H1 (cell line): Measurements from ENCODE around the gene HM13. TPM values are rescaled to one million over a fixed set of nuclear protein-coding genes. Genes with fewer than 3 reads are reported as not detected.
"Not testable (repeated sequence)": the region's sequence is repeated elsewhere in the genome, so short reads cannot be mapped to it uniquely, and the experiment has no call there.

Source experiments
- CTCF ChIA-PET: fragments of 300-600 bp; sonication (Branson Sonifier 250); formaldehyde crosslinking; loops from one replicate; lab custom pipeline; 2021; ENCODE audit not compliant: partially characterized antibody; lab: Charles Lee
- POLR2A ChIA-PET: fragments of 300-600 bp; sonication (Branson Sonifier 250); formaldehyde crosslinking; loops from one replicate; lab custom pipeline; 2021; ENCODE audit warnings: inconsistent platforms; ENCODE audit not compliant: partially characterized antibody; lab: Charles Lee
- DNase-seq, 2 experiments: peaks; one replicate each; pipeline versions ENCODE4 v3.0.0 to v3.0.0-alpha.2; 2010 to 2022; ENCODE audit warnings: low spot score in 2 of 2, low read depth in 1 of 2, mixed read lengths in 1 of 2
- FAIRE-seq: peaks from 2 replicates; lab custom pipeline; 2011; peaks lifted over from hg19 to GRCh38; lab: Jason Lieb, UNC
- H2AFZ ChIP-seq: 2 replicates; pipeline ENCODE4 v1.8.1; 2012; ENCODE audit warnings: low read length, inconsistent platforms
- H2AK5ac ChIP-seq: 2 replicates; pipeline ENCODE4 v1.6.1; 2013; ENCODE audit warnings: low read depth, low read length
- H2BK120ac ChIP-seq: replicated peaks from 2 replicates; pipeline ENCODE3; 2013; ENCODE audit warnings: low read depth, low read length, inconsistent platforms
- H2BK12ac ChIP-seq: 2 replicates; pipeline ENCODE4 v1.6.1; 2013; ENCODE audit warnings: low read depth, low read length
- H2BK15ac ChIP-seq: 2 replicates; pipeline ENCODE4 v1.6.1; 2013; ENCODE audit warnings: low read length
- H2BK20ac ChIP-seq: 2 replicates; pipeline ENCODE4 v1.6.1; 2013; ENCODE audit warnings: low read length
- H2BK5ac ChIP-seq: 2 replicates; pipeline ENCODE4 v1.6.1; 2013; ENCODE audit warnings: low read depth, low read length
- H3K14ac ChIP-seq: 2 replicates; pipeline ENCODE4 v1.6.1; 2013; ENCODE audit warnings: inconsistent platforms; ENCODE audit not compliant: insufficient read length
- H3K18ac ChIP-seq: 2 replicates; pipeline ENCODE4 v1.6.1; 2013; ENCODE audit warnings: low read length; ENCODE audit errors: extremely low read depth
- H3K23ac ChIP-seq: 2 replicates; pipeline ENCODE4 v1.6.1; 2013; ENCODE audit warnings: inconsistent platforms; ENCODE audit not compliant: insufficient read length
- H3K23me2 ChIP-seq: 2 replicates; pipeline ENCODE4 v1.6.1; 2013; ENCODE audit warnings: low read depth, low read length
- H3K27ac ChIP-seq: 2 replicates; pipeline ENCODE4 v1.6.1; 2011; ENCODE audit warnings: low read depth, low read length, inconsistent platforms
- H3K27me3 ChIP-seq, 4 experiments: replicated peaks in 1 of 4; 1 replicate in 1 of 4; 2 replicates in 3 of 4; pipeline versions ENCODE4 v1.6.1 to v1.8.1; 2011 to 2013; ENCODE audit warnings: low read length in 3 of 4, mild to moderate bottlenecking in 3 of 4, inconsistent platforms in 2 of 4, mixed read lengths in 2 of 4, moderate library complexity in 1 of 4; ENCODE audit not compliant: control insufficient read depth in 3 of 4, insufficient read depth in 3 of 4; ENCODE audit errors: extremely low read depth in 1 of 4
- H3K36me3 ChIP-seq, 4 experiments: 2 replicates each; pipeline versions ENCODE4 v1.6.1 to v1.8.1; 2011 to 2013; ENCODE audit warnings: mild to moderate bottlenecking in 4 of 4, low read length in 3 of 4, moderate library complexity in 2 of 4, control low read depth in 1 of 4, inconsistent platforms in 1 of 4; ENCODE audit not compliant: insufficient read depth in 4 of 4, control insufficient read depth in 2 of 4
- H3K4ac ChIP-seq: replicated peaks from 2 replicates; pipeline ENCODE3; 2013; ENCODE audit warnings: low read length, low read depth, mixed read lengths, inconsistent platforms; ENCODE audit not compliant: insufficient read length
- H3K4me1 ChIP-seq, 4 experiments: replicated peaks in 1 of 4; 1 replicate in 1 of 4; 2 replicates in 3 of 4; pipeline versions ENCODE4 v1.6.1 to v1.8.1; 2011 to 2013; ENCODE audit warnings: low read length in 3 of 4, inconsistent platforms in 2 of 4, mixed read lengths in 1 of 4; ENCODE audit not compliant: insufficient read depth in 4 of 4, control insufficient read depth in 3 of 4
- H3K4me2 ChIP-seq, 2 experiments: 2 replicates each; pipeline versions ENCODE4 v1.6.1 to v1.8.1; 2011 to 2013; ENCODE audit warnings: low read depth in 2 of 2, low read length in 2 of 2, control low read depth in 1 of 2, inconsistent platforms in 1 of 2, mild to moderate bottlenecking in 1 of 2; ENCODE audit not compliant: insufficient read depth in 1 of 2
- H3K4me3 ChIP-seq, 4 experiments: fragments of 200-600, 300-600 bp in 1 of 4; sonication (generic), shearing (Covaris generic), sonication (Bioruptor Twin) in 1 of 4; 2 replicates each; pipeline versions ENCODE4 v1.5.1 to v1.8.1; 2011 to 2016; ENCODE audit warnings: low read length in 4 of 4, low read depth in 3 of 4, control low read depth in 2 of 4, inconsistent platforms in 2 of 4, mild to moderate bottlenecking in 2 of 4, mixed read lengths in 1 of 4, moderate library complexity in 1 of 4; ENCODE audit not compliant: insufficient read depth in 2 of 4; ENCODE audit errors: extremely low read depth in 1 of 4
- H3K56ac ChIP-seq: replicated peaks from 2 replicates; pipeline ENCODE3; 2013; ENCODE audit warnings: low read depth, mild to moderate bottlenecking, mixed read lengths, low read length, inconsistent platforms; ENCODE audit not compliant: insufficient read length
- H3K79me1 ChIP-seq: 2 replicates; pipeline ENCODE4 v1.6.1; 2013; ENCODE audit warnings: low read depth, low read length, control low read depth
- H3K79me2 ChIP-seq, 2 experiments: 2 replicates each; pipeline versions ENCODE4 v1.6.1 to v1.8.1; 2012 to 2013; ENCODE audit warnings: low read length in 2 of 2, mild to moderate bottlenecking in 2 of 2, inconsistent platforms in 1 of 2; ENCODE audit not compliant: insufficient read depth in 2 of 2, control insufficient read depth in 1 of 2
- H3K9ac ChIP-seq, 4 experiments: replicated peaks in 1 of 4; 1 replicate in 1 of 4; 2 replicates in 3 of 4; pipeline versions ENCODE4 v1.6.1 to v1.8.1; 2011 to 2013; ENCODE audit warnings: low read depth in 3 of 4, low read length in 3 of 4, control low read depth in 2 of 4, mild to moderate bottlenecking in 2 of 4, moderate library complexity in 2 of 4, inconsistent platforms in 1 of 4; ENCODE audit errors: extremely low read depth in 1 of 4
- H3K9me3 ChIP-seq, 2 experiments: 2 replicates each; pipeline versions ENCODE4 v1.6.1 to v1.8.1; 2012 to 2013; ENCODE audit warnings: mild to moderate bottlenecking in 2 of 2, moderate library complexity in 2 of 2, control low read depth in 1 of 2, inconsistent platforms in 1 of 2, low read depth in 1 of 2, low read length in 1 of 2, mixed read lengths in 1 of 2; ENCODE audit not compliant: insufficient read depth in 2 of 2
- H4K20me1 ChIP-seq, 2 experiments: replicated peaks in 1 of 2; 2 replicates each; pipeline versions ENCODE3 to v1.8.1; 2011 to 2013; ENCODE audit warnings: inconsistent platforms in 2 of 2, low read length in 2 of 2, mild to moderate bottlenecking in 1 of 2; ENCODE audit not compliant: insufficient read depth in 2 of 2, control insufficient read depth in 1 of 2
- H4K5ac ChIP-seq: 2 replicates; pipeline ENCODE4 v1.6.1; 2013; ENCODE audit warnings: low read length, low read depth, mixed read lengths, inconsistent platforms; ENCODE audit not compliant: insufficient read length
- H4K8ac ChIP-seq: 2 replicates; pipeline ENCODE4 v1.8.0; 2013; ENCODE audit warnings: mild to moderate bottlenecking, moderate library complexity, low read length, inconsistent platforms; ENCODE audit not compliant: insufficient read depth; ENCODE audit errors: extremely low read depth
- H4K91ac ChIP-seq: replicated peaks from 2 replicates; pipeline ENCODE3; 2013; ENCODE audit warnings: low read length, mixed read lengths, inconsistent platforms; ENCODE audit not compliant: insufficient read length
- WGBS, 2 experiments: shearing (Covaris generic) in 1 of 2; methylation state at CpG; one replicate each; pipeline versions ENCODE4 v1.1.6 to v1.1.7; 2013 to 2015; ENCODE audit warnings: low lambda C conversion rate in 2 of 2, mixed read lengths in 2 of 2, inconsistent platforms in 1 of 2, low coverage in 1 of 2, missing lambda C conversion rate in 1 of 2; ENCODE audit not compliant: insufficient replicate concordance in 2 of 2, insufficient coverage in 1 of 2, insufficient read length in 1 of 2; ENCODE audit errors: extremely low coverage in 1 of 2, missing lambda C conversion rate in 1 of 2; 5-methylcytosine and 5-hydroxymethylcytosine counted together
- polyA plus RNA-seq, 7 experiments: library from polyadenylated mRNA; depleted of rRNA in 3 of 7; stranded (reverse) in 5 of 7; unstranded in 2 of 7; fragments of >200 nt in 5 of 7; fragments of 200-250 nt in 2 of 7; gene quantifications; 1 replicate in 5 of 7; 2 replicates in 1 of 7; 4 replicates in 1 of 7; pipeline versions ENCODE4 v1.2.1 to v1.2.3, GENCODE V29; 2011 to 2013; ENCODE audit warnings: missing spikeins in 2 of 7, mixed read lengths in 2 of 7
- total RNA-seq: library from RNA; stranded (reverse); fragmentation: NEBNext Ultra II Directional; extraction: Animal tissue kit (Norgen Biotek cat#: 25700); gene quantifications from 2 replicates; pipeline ENCODE4 v1.2.1, GENCODE V29; 2021

HM13 gene
- total and polyA plus RNA-seq, 2 of the 8 experiments (the other 6 are each of a cell fraction or from before 2014, with no cell fraction given) = 118 to 183 TPM

GRCh38 chr20:31574986-31575385 lies 60.7 kb downstream of the HM13 start:
- peaks cover 7 to 25% (median 21%) of the 10 kb centered on the region in 4 experiments for H3K4me1 ChIP-seq
- not testable (repeated sequence) for H3K4me2 ChIP-seq

More at GRCh38 chr20:31574986-31575385, 60.7 kb downstream of the HM13 start:
- not testable (repeated sequence) for DNase-seq, H3K27ac ChIP-seq, H3K23ac ChIP-seq, H2AFZ ChIP-seq, H2BK5ac ChIP-seq, H4K5ac ChIP-seq, H3K9ac ChIP-seq, H3K36me3 ChIP-seq, H3K27me3 ChIP-seq, H3K4me3 ChIP-seq, H2AK5ac ChIP-seq, H4K91ac ChIP-seq, H3K23me2 ChIP-seq, H3K79me2 ChIP-seq, H3K9me3 ChIP-seq, H4K8ac ChIP-seq, H4K20me1 ChIP-seq, H3K4ac ChIP-seq, H3K18ac ChIP-seq, H3K79me1 ChIP-seq, FAIRE-seq, H2BK15ac ChIP-seq, H2BK12ac ChIP-seq, H3K14ac ChIP-seq, H2BK120ac ChIP-seq, H3K56ac ChIP-seq
- 95% methylated on average over 9 of the region's 10 CpGs; no CpG with 5 or more reads in 1 of the 2 experiments for WGBS, 2 experiments
- POLR2A ChIA-PET = interaction anchor here (1.1 to 24.3 kb wide), 4 partner anchors 8 to 32 kb away, joined by 3 to 1033 read pairs (median 50); partner anchors contain the start of gene ID1
- CTCF ChIA-PET = interaction anchor here (1.2 to 30.5 kb wide), 7 partner anchors 8 to 36 kb away, joined by 3 to 1559 read pairs (median 13); partner anchors contain the start of gene ID1
- peak overlapping the region; percentile 72; the same call in 1 of the 2 replicates for H2BK20ac ChIP-seq
